ENCODE results near the gene TFRC. TPM values are rescaled to one million over a fixed set of nuclear protein-coding genes. Genes with fewer than 3 reads are reported as not detected.
"Not testable (repeated sequence)": the region's sequence is repeated elsewhere in the genome, so short reads cannot be mapped to it uniquely, and the experiment has no call there.

The TFRC gene
- total RNA-seq, 1 donor from 2014 or later: 123 TPM

GRCh38 chr3:196063971-196064370, 17.9 kb downstream of the TFRC start:
- Mint-ChIP-seq H3K9me3 (no peaks in the 10 kb centered on the region), H3K4me3 (no peak overlapping the region), H3K36me3 (peaks cover 44% of the 10 kb centered on the region), H3K27me3 (ENCODE audit: low read depth) (no peaks in the 10 kb centered on the region), H3K27ac (no peak overlapping the region), H3K4me1 (no peaks in the 10 kb centered on the region)
- no peak for DNase-seq (ENCODE audit: low spot score in 2 of 2, unreplicated experiment in 2 of 2)
- no peak for TF ChIP-seq CTCF (IDR thresholded peaks at IDR 0.05; ENCODE audit: unreplicated experiment)

- H3K27ac Mint-ChIP-seq: no peak overlapping the region
Measured at GRCh38 chr3:196063456-196063855, 18.4 kb downstream of the TFRC start.

GRCh38 chr3:196063049-196063448, 18.8 kb downstream of the TFRC start:
- Mint-ChIP-seq H3K4me3 (no peak overlapping the region), H3K4me1 (no peaks in the 10 kb centered on the region), H3K27ac (no peak overlapping the region), H3K9me3 (no peaks in the 10 kb centered on the region), H3K27me3 (ENCODE audit: low read depth) (no peaks in the 10 kb centered on the region), H3K36me3 (peaks cover 46% of the 10 kb centered on the region)
- TF ChIP-seq CTCF (IDR thresholded peaks at IDR 0.05; ENCODE audit: unreplicated experiment): no peak
- no peak for DNase-seq (ENCODE audit: low spot score in 2 of 2, unreplicated experiment in 2 of 2)

More at GRCh38 chr3:196063456-196063855, 18.4 kb downstream of the TFRC start:
- Mint-ChIP-seq H3K4me1 (no peaks in the 10 kb centered on the region), H3K36me3 (peaks cover 44% of the 10 kb centered on the region), H3K9me3 (no peaks in the 10 kb centered on the region), H3K4me3 (no peak overlapping the region), H3K27me3 (ENCODE audit: low read depth) (no peaks in the 10 kb centered on the region)
- no peak for DNase-seq (ENCODE audit: low spot score in 2 of 2, unreplicated experiment in 2 of 2)
- no peak for TF ChIP-seq CTCF (IDR thresholded peaks at IDR 0.05; ENCODE audit: unreplicated experiment)

GRCh38 chr3:196060834-196061233, 21.1 kb downstream of the TFRC start:
- Mint-ChIP-seq H3K9me3 (no peaks in the 10 kb centered on the region), H3K4me1 (no peaks in the 10 kb centered on the region), H3K27me3 (ENCODE audit: low read depth) (no peaks in the 10 kb centered on the region), H3K27ac (no peak overlapping the region), H3K4me3 (no peak overlapping the region), H3K36me3 (peaks cover 42% of the 10 kb centered on the region)
- no peak for DNase-seq (ENCODE audit: low spot score in 2 of 2, unreplicated experiment in 2 of 2)
- no peak for TF ChIP-seq CTCF (IDR thresholded peaks at IDR 0.05; ENCODE audit: unreplicated experiment)

GRCh38 chr3:196057760-196058331, 24.0 kb downstream of the TFRC start:
- Mint-ChIP-seq H3K4me1 (no peaks in the 10 kb centered on the region), H3K27me3 (ENCODE audit: low read depth) (no peaks in the 10 kb centered on the region), H3K27ac (no peak overlapping the region), H3K36me3 (peaks cover 52% of the 10 kb centered on the region), H3K4me3 (no peak overlapping the region), H3K9me3 (no peaks in the 10 kb centered on the region)
- no peak for TF ChIP-seq CTCF (IDR thresholded peaks at IDR 0.05; ENCODE audit: unreplicated experiment)
- DNase-seq (ENCODE audit: low spot score in 2 of 2, unreplicated experiment in 2 of 2): no peak

GRCh38 chr3:196056371-196056770, 25.5 kb downstream of the TFRC start:
- H3K4me1 Mint-ChIP-seq; H3K4me3 Mint-ChIP-seq; DNase-seq (ENCODE audit: low spot score in 2 of 2, unreplicated experiment in 2 of 2); H3K27ac Mint-ChIP-seq; H3K9me3 Mint-ChIP-seq; H3K27me3 Mint-ChIP-seq (ENCODE audit: low read depth): not testable (repeated sequence)
- H3K36me3 Mint-ChIP-seq: peaks cover 55% of the 10 kb centered on the region
